ENCODE measurements around the gene AVPI1.
"Not testable (repeated sequence)": the region's sequence is repeated elsewhere in the genome, so short reads cannot be mapped to it uniquely, and the experiment has no call there.

The AVPI1 gene

DNA sequence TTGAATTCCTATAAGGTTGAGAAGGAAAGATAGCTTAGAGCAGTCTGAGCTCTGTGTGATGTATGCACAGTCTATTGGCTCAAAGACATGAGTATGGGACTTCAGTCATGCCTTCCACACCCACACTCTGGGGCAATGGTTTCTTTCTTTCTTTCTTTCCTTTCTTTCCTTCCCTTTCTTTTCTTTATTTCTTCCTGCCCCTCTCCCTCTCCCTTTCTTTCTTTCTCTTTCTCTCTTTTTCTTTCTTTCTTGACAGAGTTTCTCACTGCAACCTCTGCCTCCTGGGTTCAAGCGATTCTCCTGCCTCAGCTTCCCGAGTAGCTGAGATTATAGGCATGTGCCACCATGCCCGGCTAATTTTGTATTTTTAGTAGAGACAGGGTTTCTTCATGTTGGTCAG is 48.0 kb downstream of the AVPI1 start:
- DNase-seq, result not testable (repeated sequence)

- no peak for DNase-seq
Measured at GRCh38 chr10:97635577-97635976, 51.5 kb downstream of the AVPI1 start.

DNA sequence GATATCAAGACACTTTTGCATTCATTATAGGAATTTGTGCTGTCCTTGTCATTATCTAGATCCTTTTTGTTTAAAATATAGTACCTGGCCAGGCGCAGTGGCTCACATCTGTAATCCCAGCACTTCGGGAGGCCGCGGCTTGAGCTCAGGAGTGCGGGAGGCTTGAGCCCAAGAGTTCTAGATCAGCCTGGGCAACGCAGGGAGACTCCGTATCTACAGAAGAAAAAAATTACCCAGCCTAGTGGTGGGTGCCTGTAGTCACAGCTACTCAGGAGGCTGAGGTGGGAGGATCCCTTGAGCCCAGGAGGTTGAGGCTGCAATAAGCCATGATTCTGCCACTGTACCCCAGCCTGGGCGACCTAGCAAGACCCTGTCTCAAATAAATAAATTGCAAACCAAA is 53.1 kb downstream of the AVPI1 start:
- DNase-seq, result no peak

GRCh38 chr10:97632949-97633884 is 53.8 kb downstream of the AVPI1 start, which contains the start of gene MORN4:
MORN4 (minus strand) TSS chr10:97633500; CDS start chr10:97619653, 13,847 bp downstream.
- peak; percentile 80 for DNase-seq

DNA sequence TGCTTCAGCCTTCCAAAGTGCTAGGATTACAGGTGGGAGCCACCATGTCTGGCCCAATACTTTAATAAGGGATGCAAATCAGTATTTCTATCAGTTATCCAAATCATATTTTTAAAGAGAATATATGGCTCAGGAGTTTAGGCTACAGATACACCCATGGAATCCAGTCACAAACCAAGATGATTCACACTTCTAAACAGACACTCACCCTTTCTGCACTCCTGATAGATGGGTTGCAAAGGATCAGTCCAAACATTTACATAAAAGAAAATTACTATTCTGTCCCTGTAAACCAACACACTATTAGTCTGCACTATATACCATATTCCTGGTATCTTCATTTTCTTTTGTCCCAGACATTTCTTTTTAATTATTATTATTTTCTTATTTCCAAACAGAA is 55.9 kb downstream of the AVPI1 start:
- DNase-seq, result no peak

DNA sequence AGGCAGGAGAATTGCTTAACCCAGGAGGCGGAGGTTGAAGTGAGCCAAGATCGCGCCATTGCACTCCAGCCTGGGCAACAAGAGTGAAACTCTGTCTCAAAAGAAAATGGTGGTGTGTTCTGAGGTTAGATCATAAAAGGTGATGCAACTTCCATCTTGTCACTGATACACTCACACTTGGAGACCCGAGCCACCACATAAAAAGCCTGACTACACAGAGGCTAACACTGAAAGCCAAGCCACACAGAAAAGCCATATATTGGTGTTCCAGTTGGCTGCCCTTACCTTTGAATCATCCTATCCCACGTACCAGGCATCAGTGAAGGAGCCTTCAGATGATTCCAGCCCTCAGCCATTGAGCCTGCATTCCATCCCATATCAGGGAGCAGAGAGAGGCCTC is 57.8 kb downstream of the AVPI1 start:
- DNase-seq, result no peak

- no peak for DNase-seq
Measured at GRCh38 chr10:97628228-97628627, 58.8 kb downstream of the AVPI1 start.

DNA sequence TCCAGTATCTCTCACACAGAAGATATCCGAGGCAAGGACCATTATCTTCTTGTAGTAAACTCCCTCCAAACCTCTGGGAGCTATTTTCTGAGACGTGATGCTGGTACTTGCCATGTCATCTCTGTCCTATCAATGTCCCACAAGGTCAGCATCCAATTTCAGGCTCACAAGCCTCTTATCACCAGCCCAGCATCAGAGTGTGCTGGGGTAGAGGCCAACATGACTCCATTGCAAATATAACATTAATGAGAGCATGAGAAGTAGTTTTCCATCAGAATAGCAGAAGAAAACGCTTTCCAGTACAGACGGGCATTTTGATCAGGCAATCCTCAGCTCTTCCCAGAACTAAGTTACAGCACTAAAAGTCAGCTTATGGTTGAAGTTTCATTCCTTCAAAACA is 59.3 kb downstream of the AVPI1 start:
- no peak for DNase-seq

Data from NCI-H748 treated with DMSO at 0.1 percent for 48 hours (cell line).